Cardiac muscle cell (in vitro differentiated cells and primary cell): Measurements from ENCODE around the gene FRAS1. TPM values are rescaled to one million over a fixed set of nuclear protein-coding genes. Genes with fewer than 3 reads are reported as not detected.
A peak's percentile ranks its signal among the peaks of the same experiment; 100 is the strongest.

ENCODE experiments used
- DNase-seq, 2 donors: peaks; one replicate each; pipeline versions ENCODE4 v3.0.0 to v3.0.0-alpha.2; 2010 to 2017; ENCODE audit warnings: low read depth in 1 of 2, low spot score in 1 of 2
- H3K27ac ChIP-seq: fragments of 200-600 bp; sonication (generic); 2 replicates; pipeline ENCODE4 v1.5.1; 2016
- H3K27me3 ChIP-seq: fragments of 200-600 bp; sonication (generic); 2 replicates; pipeline ENCODE4 v1.6.0; 2016; ENCODE audit warnings: control low read depth
- H3K36me3 ChIP-seq: fragments of 200-600 bp; sonication (generic); 2 replicates; pipeline ENCODE4 v1.5.1; 2016; ENCODE audit warnings: control low read depth
- H3K4me1 ChIP-seq: fragments of 200-600 bp; sonication (generic); 2 replicates; pipeline ENCODE4 v1.8.1; 2017; ENCODE audit warnings: low read depth, mild to moderate bottlenecking, mixed run types
- H3K4me3 ChIP-seq: fragments of 200-600 bp; sonication (generic); 2 replicates; pipeline ENCODE4 v1.5.1; 2016; ENCODE audit warnings: mild to moderate bottlenecking
- H3K9me3 ChIP-seq: fragments of 200-600 bp; sonication (generic); 2 replicates; pipeline ENCODE4 v1.5.1; 2017; ENCODE audit warnings: low read depth, mild to moderate bottlenecking, control low read depth
- polyA plus RNA-seq: library from polyadenylated mRNA; unstranded; fragments of >200 nt; fragmentation: Nextera tagmentation; extraction: Ambion mirVana; gene quantifications from 2 replicates; pipeline ENCODE4 v1.2.1, GENCODE V29; 2016
- total RNA-seq: library from RNA; depleted of rRNA; stranded (reverse); fragments of >200 nt; gene quantifications from 2 replicates; pipeline ENCODE4 v1.2.3, GENCODE V29; 2016
- TF ChIP-seq, protein P1 (sequence below): IDR thresholded peaks from 2 replicates; pipeline ENCODE4 v1.5.1; 2012; ENCODE audit warnings: low read depth, mild to moderate bottlenecking, low read length

Gene FRAS1
- total and polyA plus RNA-seq, 2 experiments from 2014 or later: 4.4 to 20.4 TPM

GRCh38 chr4:78379040-78379439 is 321.9 kb downstream of the FRAS1 start:
- H3K9me3 ChIP-seq: no peaks in the 10 kb centered on the region
- H3K27ac ChIP-seq: no peak overlapping the region
- H3K36me3 ChIP-seq: no peaks in the 10 kb centered on the region
- DNase-seq: no peak
- TF ChIP-seq, protein P1, sequence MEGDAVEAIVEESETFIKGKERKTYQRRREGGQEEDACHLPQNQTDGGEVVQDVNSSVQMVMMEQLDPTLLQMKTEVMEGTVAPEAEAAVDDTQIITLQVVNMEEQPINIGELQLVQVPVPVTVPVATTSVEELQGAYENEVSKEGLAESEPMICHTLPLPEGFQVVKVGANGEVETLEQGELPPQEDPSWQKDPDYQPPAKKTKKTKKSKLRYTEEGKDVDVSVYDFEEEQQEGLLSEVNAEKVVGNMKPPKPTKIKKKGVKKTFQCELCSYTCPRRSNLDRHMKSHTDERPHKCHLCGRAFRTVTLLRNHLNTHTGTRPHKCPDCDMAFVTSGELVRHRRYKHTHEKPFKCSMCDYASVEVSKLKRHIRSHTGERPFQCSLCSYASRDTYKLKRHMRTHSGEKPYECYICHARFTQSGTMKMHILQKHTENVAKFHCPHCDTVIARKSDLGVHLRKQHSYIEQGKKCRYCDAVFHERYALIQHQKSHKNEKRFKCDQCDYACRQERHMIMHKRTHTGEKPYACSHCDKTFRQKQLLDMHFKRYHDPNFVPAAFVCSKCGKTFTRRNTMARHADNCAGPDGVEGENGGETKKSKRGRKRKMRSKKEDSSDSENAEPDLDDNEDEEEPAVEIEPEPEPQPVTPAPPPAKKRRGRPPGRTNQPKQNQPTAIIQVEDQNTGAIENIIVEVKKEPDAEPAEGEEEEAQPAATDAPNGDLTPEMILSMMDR: no peak
- H3K4me3 ChIP-seq: no peak overlapping the region
- H3K27me3 ChIP-seq: no peaks in the 10 kb centered on the region
- H3K4me1 ChIP-seq: peaks cover 5% of the 10 kb centered on the region

DNA sequence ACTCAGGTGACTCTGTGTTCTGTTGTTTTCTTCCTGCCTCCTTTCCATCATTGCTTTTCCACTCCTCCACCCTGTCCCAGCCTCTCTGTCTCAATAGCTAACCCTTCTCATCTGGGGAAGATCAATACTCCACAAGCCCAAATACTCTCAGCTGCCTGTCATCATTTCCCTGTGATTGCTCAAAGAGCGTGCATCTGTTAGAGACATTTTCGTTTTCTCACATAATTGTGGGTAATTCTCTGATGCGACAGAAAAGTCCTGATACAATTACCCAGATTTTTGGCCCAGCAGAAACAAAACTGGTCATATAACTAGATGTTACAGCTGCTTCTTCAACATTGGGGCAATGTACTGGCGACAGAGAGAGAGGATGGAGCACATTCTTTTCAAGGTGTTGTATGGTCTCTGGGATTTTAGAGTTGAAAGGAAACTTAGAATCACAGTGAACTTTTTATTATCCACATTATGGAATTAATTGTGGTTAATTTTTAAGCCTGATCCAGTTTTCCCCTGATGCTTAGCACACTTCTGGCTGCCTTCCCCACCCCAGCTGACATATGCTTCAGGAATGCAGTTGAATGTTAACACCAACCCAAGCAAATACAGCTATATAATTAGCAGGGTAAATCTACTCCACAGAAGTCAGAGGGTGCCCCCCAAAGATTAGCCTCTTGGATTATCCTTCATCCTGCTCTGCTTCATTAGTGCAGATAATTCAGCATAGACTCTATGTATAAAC is 323.0 kb downstream of the FRAS1 start:
- TF ChIP-seq, protein P1: no peak
- Histone ChIP-seq H3K36me3 (no peaks in the 10 kb centered on the region), H3K4me1 (peaks cover 4% of the 10 kb centered on the region), H3K27ac (no peak overlapping the region), H3K27me3 (no peaks in the 10 kb centered on the region), H3K9me3 (no peaks in the 10 kb centered on the region), H3K4me3 (no peak overlapping the region)
- peak in 1 of 2 donors; percentile 70 for DNase-seq

DNA sequence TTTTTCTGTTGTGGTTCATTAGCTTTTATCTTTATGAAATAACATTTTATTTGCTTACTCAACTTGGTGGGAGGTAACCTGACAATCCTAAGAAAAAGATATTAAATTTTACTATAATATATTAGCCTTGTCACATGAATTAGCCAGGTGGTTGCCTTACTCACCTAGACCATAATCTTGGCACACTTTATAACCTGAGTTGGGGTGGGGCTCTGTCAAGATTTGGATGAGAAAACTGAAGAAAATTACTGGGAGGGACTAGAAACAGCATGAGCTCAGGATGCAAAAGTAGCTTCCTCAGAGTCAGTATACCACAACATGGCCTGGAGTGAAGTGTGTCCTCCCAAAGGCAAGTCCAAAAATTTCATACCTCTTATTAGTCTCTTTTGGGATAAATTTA is 329.6 kb downstream of the FRAS1 start:
- Histone ChIP-seq H3K27ac (no peak overlapping the region), H3K4me1 (no peaks in the 10 kb centered on the region), H3K4me3 (no peak overlapping the region), H3K27me3 (no peaks in the 10 kb centered on the region), H3K9me3 (no peaks in the 10 kb centered on the region), H3K36me3 (peaks cover 6% of the 10 kb centered on the region)
- no peak for DNase-seq
- TF ChIP-seq, protein P1: no peak

DNA sequence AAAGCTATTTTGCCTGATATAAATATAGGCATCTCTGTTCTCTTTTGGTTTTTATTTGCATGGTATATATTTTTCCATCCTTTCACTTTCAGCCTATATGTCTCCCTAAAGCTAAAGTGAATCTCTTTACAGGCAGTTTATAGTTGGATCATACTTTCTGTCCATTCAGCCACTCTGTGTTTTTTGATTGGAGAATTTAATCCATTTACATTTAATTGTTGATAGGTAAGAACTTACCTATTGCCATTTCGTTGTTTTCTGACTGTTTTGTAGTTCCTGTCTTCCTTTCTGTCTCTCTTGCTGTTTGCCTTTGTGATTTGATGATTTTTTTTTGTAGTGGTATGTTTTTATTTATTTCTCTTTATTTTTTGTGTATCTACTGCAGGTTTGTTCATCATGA is 338.5 kb downstream of the FRAS1 start:
- Histone ChIP-seq H3K36me3 (no peaks in the 10 kb centered on the region), H3K4me3 (no peak overlapping the region), H3K27ac (no peak overlapping the region), H3K4me1 (no peaks in the 10 kb centered on the region), H3K9me3 (no peaks in the 10 kb centered on the region), H3K27me3 (no peaks in the 10 kb centered on the region)
- TF ChIP-seq, protein P1: no peak
- DNase-seq: no peak

DNA sequence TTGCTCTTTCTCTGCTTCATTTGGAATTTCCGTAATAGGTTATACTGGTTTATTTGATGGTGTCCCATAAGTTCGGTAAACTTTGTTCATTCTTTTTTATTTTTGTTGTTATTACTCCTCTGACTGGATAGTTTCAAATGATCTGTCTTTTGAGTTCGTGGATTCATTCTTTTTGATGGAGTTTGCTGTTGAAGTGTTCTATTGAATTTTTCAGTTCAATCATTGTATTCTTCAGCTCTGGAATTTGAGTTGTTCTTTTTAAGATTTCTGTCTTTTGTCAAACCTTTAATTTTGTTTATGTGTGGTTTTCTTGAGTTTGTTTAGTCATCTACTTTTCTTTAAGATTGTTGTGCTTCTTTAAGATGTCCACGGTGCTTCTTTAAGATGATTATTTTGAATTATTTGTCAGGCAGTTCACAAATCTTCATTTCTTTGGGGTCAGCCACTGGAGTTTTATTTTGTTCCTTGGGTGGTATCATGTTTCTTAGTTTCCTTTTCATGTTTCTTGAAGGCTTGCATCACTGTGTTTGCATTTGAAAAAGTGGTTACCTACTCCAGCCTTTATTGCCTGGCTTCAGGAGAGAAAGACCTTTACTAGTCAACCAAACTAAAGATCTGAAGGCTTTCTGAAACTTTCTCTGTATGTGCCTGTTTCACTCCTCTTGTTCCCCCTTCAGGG is 339.6 kb downstream of the FRAS1 start:
- H3K36me3 ChIP-seq: no peaks in the 10 kb centered on the region
- no peaks in the 10 kb centered on the region for H3K9me3 ChIP-seq
- no peak overlapping the region for H3K4me3 ChIP-seq
- no peak for DNase-seq
- no peak overlapping the region for H3K27ac ChIP-seq
- TF ChIP-seq, protein P1: no peak
- H3K4me1 ChIP-seq: no peaks in the 10 kb centered on the region
- no peaks in the 10 kb centered on the region for H3K27me3 ChIP-seq
